ENCODE data around the gene VPS37C.

The VPS37C gene

DNA sequence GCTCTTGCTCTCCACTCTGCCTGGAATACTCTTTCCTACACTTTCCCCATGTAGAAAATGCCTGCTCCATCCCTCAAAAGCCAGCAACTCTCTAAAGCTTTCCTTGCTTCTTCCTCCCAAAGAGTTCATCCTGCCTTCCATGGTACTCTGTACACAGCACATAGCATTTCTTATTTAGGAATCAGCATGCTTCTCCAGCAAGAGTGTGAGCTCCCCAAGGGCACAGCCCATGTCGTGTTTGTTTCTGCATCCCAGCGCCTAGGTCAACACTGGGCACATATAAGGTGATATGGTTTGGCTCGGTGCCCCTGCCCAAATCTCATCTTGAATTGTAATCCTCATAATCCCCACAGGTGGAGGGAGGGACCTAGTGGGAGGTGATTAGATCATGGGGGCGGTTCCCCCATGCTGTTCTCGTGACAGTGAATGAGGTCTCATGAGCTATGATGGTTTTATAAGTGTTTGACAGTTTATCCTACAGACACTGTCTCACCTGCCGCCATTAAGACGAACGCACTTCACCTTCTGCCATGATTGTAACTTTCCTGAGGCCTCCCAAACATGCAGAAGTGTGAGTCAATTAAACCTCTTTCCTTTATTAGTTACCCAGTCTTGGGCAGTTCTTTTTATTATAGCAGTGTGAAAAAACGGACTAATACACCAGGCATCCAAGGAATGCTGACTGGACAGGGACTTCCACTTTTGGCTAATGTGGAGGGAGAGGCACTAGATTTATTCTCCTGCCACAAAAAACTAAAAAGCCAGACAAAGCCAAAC lies 8.2 kb downstream of the VPS37C start:
- peak; percentile 86 for DNase-seq

GRCh38 chr11:61151545-61152252 lies 9.5 kb downstream of the VPS37C start:
- DNase-seq = no peak

GRCh38 chr11:61150706-61151544 lies 10.3 kb downstream of the VPS37C start:
- DNase-seq = no peak

GRCh38 chr11:61149624-61150615 lies 11.3 kb downstream of the VPS37C start:
- DNase-seq = peak; percentile 6

DNA sequence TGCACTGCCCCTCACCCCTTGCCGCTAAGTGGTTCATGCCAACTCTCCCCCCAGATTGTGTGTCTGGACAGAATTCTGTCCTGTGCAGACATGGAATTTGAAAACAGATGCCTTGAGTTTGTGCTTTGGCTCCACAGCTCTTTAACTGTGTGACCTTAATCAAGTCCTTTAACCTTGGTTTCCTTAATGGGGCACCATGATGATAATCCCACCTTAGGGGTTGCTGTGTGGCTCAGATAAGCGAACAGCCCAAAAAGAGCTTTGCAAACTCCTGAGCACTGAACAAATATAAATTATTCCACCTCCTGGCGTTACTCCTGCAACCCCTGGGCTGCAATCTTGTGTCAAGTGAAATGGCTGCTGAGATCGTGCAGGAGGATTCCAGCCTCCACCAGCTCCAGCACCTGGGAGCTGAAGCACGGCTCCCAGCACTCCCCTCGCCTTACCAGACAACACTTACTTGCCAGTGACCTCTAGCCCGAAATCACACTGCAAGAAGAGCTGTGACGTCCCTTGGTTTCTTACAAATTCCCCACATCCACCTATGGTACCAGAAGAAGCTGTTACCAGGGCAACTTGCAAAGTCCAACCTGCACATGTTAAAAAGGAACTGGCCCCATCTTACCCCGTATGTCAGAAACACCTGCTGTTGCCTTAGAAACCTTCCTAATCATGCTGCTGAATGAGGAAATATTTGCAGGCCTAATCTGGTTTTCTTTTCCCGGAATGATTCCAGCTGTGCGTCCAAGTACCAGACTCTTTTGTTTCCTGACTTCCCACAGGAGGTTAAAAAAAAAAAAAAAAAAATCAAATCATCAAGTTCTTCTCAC lies 13.2 kb downstream of the VPS37C start:
- no peak for DNase-seq

GRCh38 chr11:61147271-61147670 lies 14.0 kb downstream of the VPS37C start:
- no peak for DNase-seq

GRCh38 chr11:61146416-61146815 lies 14.8 kb downstream of the VPS37C start:
- no peak for DNase-seq

GRCh38 chr11:61145228-61146005 lies 15.8 kb downstream of the VPS37C start:
- no peak for DNase-seq

GRCh38 chr11:61144511-61145179 lies 16.6 kb downstream of the VPS37C start:
- no peak for DNase-seq

DNA sequence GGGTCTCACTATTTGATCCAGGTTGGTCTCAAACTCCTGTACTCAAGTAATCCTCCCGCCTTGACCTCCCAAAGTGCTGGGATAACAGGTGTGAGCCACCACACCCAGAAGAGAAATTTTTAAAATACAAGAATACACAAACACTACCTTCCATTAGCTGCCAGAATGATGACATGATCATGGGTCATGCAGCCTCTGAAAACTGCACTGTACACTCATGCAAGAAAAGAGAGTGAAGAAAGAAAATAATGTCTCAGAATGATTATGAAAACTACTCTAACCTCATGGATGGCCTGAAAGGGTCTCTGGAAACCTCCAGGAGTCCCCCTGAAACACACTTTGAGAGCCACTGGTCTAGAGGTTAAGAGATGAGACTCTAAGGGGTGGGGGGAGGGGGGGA lies 18.8 kb downstream of the VPS37C start:
- DNase-seq = no peak

DNA sequence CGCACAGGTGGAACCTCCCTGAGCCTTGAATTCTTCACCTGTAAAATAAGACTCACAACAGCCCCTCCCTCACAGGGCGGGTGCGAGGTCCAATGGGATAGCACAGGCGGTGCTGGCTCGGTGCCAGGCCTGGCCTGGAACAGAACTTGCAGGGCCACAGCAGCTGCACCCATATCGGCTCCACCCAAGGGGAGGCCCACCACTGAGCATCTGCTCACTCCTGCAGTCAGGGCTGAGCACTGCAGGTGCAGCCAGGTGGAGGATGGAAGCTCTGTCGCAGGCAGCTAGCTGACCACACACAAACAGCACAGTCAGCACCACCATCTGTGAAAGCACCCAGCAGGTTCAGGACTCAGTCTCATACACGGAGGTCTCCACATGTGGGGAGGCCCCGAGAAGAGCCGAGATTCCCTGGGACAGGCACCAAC lies 19.6 kb downstream of the VPS37C start:
- DNase-seq = no peak

- DNase-seq = no peak
Observed at GRCh38 chr11:61140416-61140815, 20.8 kb downstream of the VPS37C start.

DNA sequence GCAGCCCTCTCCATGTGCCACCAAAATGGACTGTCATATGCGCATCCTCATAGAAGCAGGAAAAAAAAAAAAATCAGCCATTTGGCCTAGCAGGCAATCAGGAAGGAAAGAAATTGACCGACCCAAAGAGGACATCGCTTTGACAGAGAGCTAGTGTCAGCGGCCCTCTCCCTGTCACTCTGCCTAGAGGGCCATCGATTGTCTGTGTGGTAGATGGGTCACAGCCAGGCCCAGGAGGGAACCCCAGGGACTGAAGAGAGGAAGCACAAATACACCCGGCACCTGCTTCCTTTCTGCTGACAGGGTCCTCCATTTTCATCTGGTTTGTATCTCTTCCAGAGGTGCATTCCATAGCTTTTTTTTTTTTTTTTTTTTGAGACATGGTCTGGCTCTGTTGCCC lies 21.8 kb downstream of the VPS37C start:
- peak; percentile 18 for DNase-seq

DNA sequence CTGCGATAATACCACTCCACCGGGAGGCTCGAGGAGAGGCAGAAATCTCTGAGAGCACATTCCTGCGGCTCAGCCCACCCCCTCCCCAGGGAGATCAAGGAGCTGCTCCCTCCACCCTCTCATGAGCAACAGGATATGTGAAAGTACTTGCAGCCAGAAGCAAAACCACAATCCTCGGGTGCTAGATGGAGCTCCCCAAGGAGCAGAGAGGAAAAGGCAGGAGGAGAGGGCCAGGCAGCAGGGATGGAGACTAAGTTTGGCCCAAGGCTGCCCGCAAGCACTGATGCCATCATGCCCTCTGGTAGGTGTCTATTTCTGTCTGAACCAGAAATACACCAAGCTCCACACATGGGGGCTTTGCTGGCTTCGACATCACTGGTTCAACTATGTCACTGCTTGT lies 22.3 kb downstream of the VPS37C start:
- peak; percentile 95 for DNase-seq

- no peak for DNase-seq
Observed at GRCh38 chr11:61134801-61135257, 26.4 kb downstream of the VPS37C start.

DNA sequence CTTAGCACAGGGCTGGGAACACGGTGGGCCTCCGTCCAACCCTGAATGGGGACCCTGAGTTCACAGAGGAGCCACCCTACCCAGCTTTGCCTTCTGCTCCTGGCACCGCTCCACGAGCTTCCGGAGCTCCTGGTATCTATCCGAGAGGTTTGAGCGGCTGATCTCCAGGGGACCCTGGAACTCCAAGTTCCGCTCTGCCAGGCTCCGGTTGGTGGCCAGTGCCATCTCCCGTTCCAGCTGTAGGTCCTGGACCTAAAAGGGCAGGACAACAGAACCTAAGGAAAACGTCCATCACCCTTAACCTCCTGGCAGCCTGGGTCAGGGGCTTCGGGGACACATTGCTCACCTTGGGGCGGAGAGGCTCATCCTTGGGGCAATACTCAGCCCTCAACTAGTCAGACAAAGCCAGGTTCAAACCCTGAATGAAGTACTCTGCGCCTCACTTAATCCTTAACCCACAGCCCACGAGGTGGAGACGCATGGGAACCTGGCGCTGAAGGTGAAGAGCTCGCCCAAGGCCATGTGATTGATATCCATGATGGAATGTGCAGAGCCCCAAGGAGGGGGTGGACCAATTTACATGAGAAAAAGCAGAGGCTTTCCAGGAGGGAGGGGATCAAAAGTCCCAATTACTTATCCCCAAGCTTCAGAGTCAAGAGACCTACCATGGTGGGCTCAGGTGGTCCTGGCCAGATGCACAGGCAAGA lies 27.1 kb downstream of the VPS37C start:
- DNase-seq = no peak

GRCh38 chr11:61133145-61133544 lies 28.1 kb downstream of the VPS37C start:
- no peak for DNase-seq

GRCh38 chr11:61132646-61133045 lies 28.6 kb downstream of the VPS37C start:
- DNase-seq = no peak
